ENCODE measurements around the gene ODAD2. TPM values are rescaled to one million over a fixed set of nuclear protein-coding genes. Genes with fewer than 3 reads are reported as not detected.
"Not testable (repeated sequence)": the region's sequence is repeated elsewhere in the genome, so short reads cannot be mapped to it uniquely, and the experiment has no call there.

ODAD2 gene
- total RNA-seq, 1 donor from 2014 or later, result 1.8 TPM

- H3K4me3 ChIP-seq (ENCODE audit: low read depth, low read length), result no peak overlapping the region
- no peaks in the 10 kb centered on the region for H3K27me3 ChIP-seq (ENCODE audit: control insufficient read depth, insufficient read depth, low read length)
- H3K36me3 ChIP-seq (ENCODE audit: control insufficient read depth, insufficient read depth, low read length), result no peaks in the 10 kb centered on the region
- DNase-seq (ENCODE audit: low read depth), result no peak
- TF ChIP-seq, protein P1, sequence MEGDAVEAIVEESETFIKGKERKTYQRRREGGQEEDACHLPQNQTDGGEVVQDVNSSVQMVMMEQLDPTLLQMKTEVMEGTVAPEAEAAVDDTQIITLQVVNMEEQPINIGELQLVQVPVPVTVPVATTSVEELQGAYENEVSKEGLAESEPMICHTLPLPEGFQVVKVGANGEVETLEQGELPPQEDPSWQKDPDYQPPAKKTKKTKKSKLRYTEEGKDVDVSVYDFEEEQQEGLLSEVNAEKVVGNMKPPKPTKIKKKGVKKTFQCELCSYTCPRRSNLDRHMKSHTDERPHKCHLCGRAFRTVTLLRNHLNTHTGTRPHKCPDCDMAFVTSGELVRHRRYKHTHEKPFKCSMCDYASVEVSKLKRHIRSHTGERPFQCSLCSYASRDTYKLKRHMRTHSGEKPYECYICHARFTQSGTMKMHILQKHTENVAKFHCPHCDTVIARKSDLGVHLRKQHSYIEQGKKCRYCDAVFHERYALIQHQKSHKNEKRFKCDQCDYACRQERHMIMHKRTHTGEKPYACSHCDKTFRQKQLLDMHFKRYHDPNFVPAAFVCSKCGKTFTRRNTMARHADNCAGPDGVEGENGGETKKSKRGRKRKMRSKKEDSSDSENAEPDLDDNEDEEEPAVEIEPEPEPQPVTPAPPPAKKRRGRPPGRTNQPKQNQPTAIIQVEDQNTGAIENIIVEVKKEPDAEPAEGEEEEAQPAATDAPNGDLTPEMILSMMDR (IDR thresholded peaks at IDR 0.05; ENCODE audit: insufficient read depth, low read length, poor library complexity, severe bottlenecking), result no peak
Observed at GRCh38 chr10:27912231-27912630, 86.6 kb downstream of the ODAD2 start.

DNA sequence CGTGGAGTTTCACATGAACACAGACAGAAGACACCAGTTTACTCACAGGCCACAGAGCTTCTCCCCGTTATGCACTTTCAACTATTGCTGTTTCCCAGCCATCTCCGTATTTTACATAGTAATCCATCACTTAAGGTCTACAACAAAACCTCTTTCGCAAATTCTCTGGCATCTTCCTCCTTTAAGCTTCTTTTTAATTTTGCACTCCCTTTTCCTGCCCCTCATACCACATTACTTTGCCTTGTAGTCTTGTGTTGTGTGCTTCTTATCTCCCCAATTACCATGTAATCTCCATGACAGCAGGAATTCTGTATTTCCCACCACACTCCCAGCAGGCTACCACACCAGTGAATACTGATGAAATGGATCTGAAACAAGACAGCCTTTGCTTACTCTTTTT, 87.3 kb downstream of the ODAD2 start:
- DNase-seq (ENCODE audit: low read depth), result no peak
- no peak overlapping the region for H3K4me3 ChIP-seq (ENCODE audit: low read depth, low read length)
- TF ChIP-seq, protein P1 (IDR thresholded peaks at IDR 0.05; ENCODE audit: insufficient read depth, low read length, poor library complexity, severe bottlenecking), result no peak
- H3K36me3 ChIP-seq (ENCODE audit: control insufficient read depth, insufficient read depth, low read length), result no peaks in the 10 kb centered on the region
- H3K27me3 ChIP-seq (ENCODE audit: control insufficient read depth, insufficient read depth, low read length), result no peaks in the 10 kb centered on the region

DNA sequence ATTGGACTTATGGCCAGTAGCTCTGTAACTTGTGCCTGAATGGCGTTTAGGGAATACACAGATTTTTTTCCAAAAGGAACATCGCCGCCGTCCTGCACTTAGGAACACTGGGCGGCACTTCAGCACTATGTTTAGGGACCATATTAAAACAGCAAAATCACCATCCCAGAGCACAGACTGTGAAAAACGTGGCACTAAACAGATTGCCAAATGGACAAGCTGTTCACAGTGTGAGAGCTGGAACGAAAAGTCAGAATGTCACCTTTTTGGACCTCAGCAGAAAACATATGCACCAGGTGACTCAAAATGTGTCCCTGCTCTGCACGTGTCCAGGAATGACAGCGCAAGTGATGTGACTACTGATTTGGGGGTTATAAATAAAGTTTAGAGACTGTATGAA, 87.9 kb downstream of the ODAD2 start:
- TF ChIP-seq, protein P1 (IDR thresholded peaks at IDR 0.05; ENCODE audit: insufficient read depth, low read length, poor library complexity, severe bottlenecking), result no peak
- Histone ChIP-seq H3K4me3 (ENCODE audit: low read depth, low read length) (no peak overlapping the region), H3K27me3 (ENCODE audit: control insufficient read depth, insufficient read depth, low read length) (no peaks in the 10 kb centered on the region), H3K36me3 (ENCODE audit: control insufficient read depth, insufficient read depth, low read length) (no peaks in the 10 kb centered on the region)
- DNase-seq (ENCODE audit: low read depth), result no peak

GRCh38 chr10:27908231-27908630, 90.6 kb downstream of the ODAD2 start:
- TF ChIP-seq, protein P1 (IDR thresholded peaks at IDR 0.05; ENCODE audit: insufficient read depth, low read length, poor library complexity, severe bottlenecking), result no peak
- no peak for DNase-seq (ENCODE audit: low read depth)
- no peaks in the 10 kb centered on the region for H3K27me3 ChIP-seq (ENCODE audit: control insufficient read depth, insufficient read depth, low read length)
- no peak overlapping the region for H3K4me3 ChIP-seq (ENCODE audit: low read depth, low read length)
- no peaks in the 10 kb centered on the region for H3K36me3 ChIP-seq (ENCODE audit: control insufficient read depth, insufficient read depth, low read length)

DNA sequence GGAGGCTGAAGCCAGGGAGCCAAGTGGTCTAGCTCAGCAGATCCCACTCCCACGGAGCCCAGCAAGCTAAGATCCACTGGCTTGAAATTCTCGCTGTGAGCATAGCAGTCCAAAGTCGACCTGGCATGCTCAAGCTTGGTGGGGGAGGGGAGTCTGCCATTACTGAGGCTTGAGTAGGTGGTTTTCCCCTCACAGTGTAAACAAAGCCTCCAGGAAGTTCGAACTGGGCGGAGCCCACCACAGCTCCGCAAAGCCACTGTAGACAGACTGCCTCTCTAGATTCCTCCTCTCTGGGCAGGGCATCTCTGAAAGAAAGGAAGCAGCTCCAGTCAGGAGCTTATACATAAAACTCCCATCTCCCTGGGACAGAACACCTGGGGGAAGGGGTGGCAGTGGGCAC, 99.4 kb downstream of the ODAD2 start:
- not testable (repeated sequence) for DNase-seq (ENCODE audit: low read depth); H3K27me3 ChIP-seq (ENCODE audit: control insufficient read depth, insufficient read depth, low read length); H3K4me3 ChIP-seq (ENCODE audit: low read depth, low read length); H3K36me3 ChIP-seq (ENCODE audit: control insufficient read depth, insufficient read depth, low read length)

DNA sequence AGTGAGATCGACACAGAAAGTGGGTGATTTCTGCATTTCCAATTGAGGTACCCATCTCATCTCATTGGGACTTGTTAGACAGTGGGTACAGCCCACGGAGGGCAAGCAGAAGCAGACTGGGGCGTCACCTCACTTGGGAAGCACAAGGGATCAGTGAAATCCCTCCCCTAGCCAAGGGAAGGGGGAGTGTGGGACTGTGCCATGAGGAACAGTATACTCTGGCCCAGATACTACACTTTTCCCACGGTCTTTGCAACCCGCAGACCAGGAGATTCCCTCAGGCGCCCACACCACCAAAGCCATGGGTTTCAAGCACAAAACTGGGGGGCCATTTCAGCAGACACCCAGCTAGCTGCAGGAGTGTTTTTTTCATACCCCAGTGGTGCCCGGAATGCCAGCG, 99.8 kb downstream of the ODAD2 start:
- Histone ChIP-seq H3K36me3 (ENCODE audit: control insufficient read depth, insufficient read depth, low read length) (no peaks in the 10 kb centered on the region), H3K4me3 (ENCODE audit: low read depth, low read length) (no peak overlapping the region), H3K27me3 (ENCODE audit: control insufficient read depth, insufficient read depth, low read length) (no peaks in the 10 kb centered on the region)
- DNase-seq (ENCODE audit: low read depth), result no peak
- TF ChIP-seq, protein P1 (IDR thresholded peaks at IDR 0.05; ENCODE audit: insufficient read depth, low read length, poor library complexity, severe bottlenecking), result no peak
